ENCODE results near the gene SYNE2.

GRCh38 chr14:63875311-63875710, 22.5 kb downstream of the SYNE2 start:
- TF ChIP-seq POLR2A (IDR thresholded peaks at IDR 0.05) (no peak), CTCF (IDR thresholded peaks at IDR 0.05) (no peak)

Measured in prostate gland (tissue), 2 donors.